ENCODE measurements around the gene CPLANE2.

CPLANE2 gene

GRCh38 chr1:16187748-16188401 is 49.1 kb downstream of the CPLANE2 start:
- no peak for DNase-seq

- no peak for DNase-seq
These were observed 50.2 kb downstream of the CPLANE2 start for GRCh38 chr1:16186655-16187235.

GRCh38 chr1:16184557-16185303 is 52.3 kb downstream of the CPLANE2 start:
- DNase-seq = no peak

- no peak for DNase-seq
These were observed 53.0 kb downstream of the CPLANE2 start for GRCh38 chr1:16183765-16184556.

- no peak for DNase-seq
These were observed 53.8 kb downstream of the CPLANE2 start for GRCh38 chr1:16183179-16183578.

GRCh38 chr1:16181887-16182719 is 54.9 kb downstream of the CPLANE2 start:
- no peak for DNase-seq
